Liver (tissue), 9 donors: ENCODE results near the gene SLIT3. TPM values are rescaled to one million over a fixed set of nuclear protein-coding genes. Genes with fewer than 3 reads are reported as not detected.

Source experiments
- DNase-seq: peaks from one replicate; pipeline ENCODE4 v3.0.0-alpha.2; 2017; ENCODE audit warnings: low spot score
- H3K27ac ChIP-seq, 2 donors: one replicate each; pipeline ENCODE4 v1.7.0; 2013; ENCODE audit warnings: inconsistent platforms in 2 of 2, low read length in 2 of 2, control low read depth in 1 of 2, low read depth in 1 of 2, mild to moderate bottlenecking in 1 of 2
- H3K27me3 ChIP-seq, 4 donors: one replicate each; pipeline versions ENCODE4 v1.6.1 to v1.7.0; 2013; ENCODE audit warnings: low read length in 3 of 4, inconsistent platforms in 1 of 4, mild to moderate bottlenecking in 1 of 4, moderate library complexity in 1 of 4; ENCODE audit not compliant: control insufficient read depth in 4 of 4, insufficient read depth in 4 of 4
- H3K36me3 ChIP-seq, 4 donors: one replicate each; pipeline versions ENCODE4 v1.6.1 to v1.7.0; 2013; ENCODE audit warnings: low read length in 3 of 4, mild to moderate bottlenecking in 3 of 4, low read depth in 1 of 4, moderate library complexity in 1 of 4; ENCODE audit not compliant: control insufficient read depth in 4 of 4, insufficient read depth in 3 of 4
- H3K4me1 ChIP-seq, 4 donors: one replicate each; pipeline versions ENCODE4 v1.6.1 to v1.7.0; 2013; ENCODE audit warnings: low read length in 3 of 4, mild to moderate bottlenecking in 3 of 4, moderate library complexity in 1 of 4; ENCODE audit not compliant: control insufficient read depth in 4 of 4, insufficient read depth in 4 of 4
- H3K4me3 ChIP-seq, 3 donors: one replicate each; pipeline versions ENCODE4 v1.6.1 to v1.7.0; 2013; ENCODE audit warnings: low read length in 3 of 3, control low read depth in 1 of 3, low read depth in 1 of 3, mild to moderate bottlenecking in 1 of 3
- H3K9ac ChIP-seq, 2 donors: one replicate each; pipeline ENCODE4 v1.7.0; 2013; ENCODE audit warnings: low read length in 2 of 2, mild to moderate bottlenecking in 2 of 2, moderate library complexity in 2 of 2, control low read depth in 1 of 2, low read depth in 1 of 2
- H3K9me3 ChIP-seq, 4 donors: one replicate each; pipeline versions ENCODE4 v1.6.1 to v1.7.0; 2013; ENCODE audit warnings: low read length in 3 of 4; ENCODE audit not compliant: control insufficient read depth in 4 of 4
- ATF3 ChIP-seq: IDR thresholded peaks from 2 replicates; pipeline ENCODE4 v1.6.1; 2016; ENCODE audit warnings: antibody characterized with exemption
- CTCF ChIP-seq: fragments of 150-350 bp; IDR thresholded peaks from 2 replicates; pipeline ENCODE4 v1.5.1; 2017; ENCODE audit warnings: improper control_type of control experiment, low read depth, low read length; ENCODE audit not compliant: missing input control
- EGR1 ChIP-seq, 2 donors: IDR thresholded peaks; 2 replicates each; pipeline ENCODE4 v1.6.1; 2016 to 2018; ENCODE audit warnings: antibody characterized with exemption in 2 of 2, low read depth in 2 of 2
- FOXA1 ChIP-seq: IDR thresholded peaks from 2 replicates; pipeline ENCODE4 v1.6.1; 2016; ENCODE audit warnings: antibody characterized with exemption
- FOXA2 ChIP-seq: IDR thresholded peaks from 2 replicates; pipeline ENCODE4 v1.6.1; 2016; ENCODE audit warnings: antibody characterized with exemption
- GABPA ChIP-seq, 2 donors: IDR thresholded peaks in 1 of 2; conservative IDR thresholded peaks in 1 of 2; 2 replicates each; pipeline ENCODE4 v1.6.1; 2016; ENCODE audit warnings: antibody characterized with exemption in 2 of 2, mild to moderate bottlenecking in 1 of 2, moderate library complexity in 1 of 2
- HNF4A ChIP-seq, 2 donors: conservative IDR thresholded peaks; 2 replicates each; pipeline ENCODE4 v1.6.1; 2016; ENCODE audit warnings: antibody characterized with exemption in 2 of 2, mild to moderate bottlenecking in 2 of 2
- NR2F2 ChIP-seq: IDR thresholded peaks from 2 replicates; pipeline ENCODE4 v1.6.1; 2016; ENCODE audit warnings: antibody characterized with exemption
- RAD21 ChIP-seq, 2 donors: IDR thresholded peaks; 2 replicates each; pipeline ENCODE4 v1.6.1; 2016; ENCODE audit warnings: antibody characterized with exemption in 2 of 2, mild to moderate bottlenecking in 2 of 2
- REST ChIP-seq: IDR thresholded peaks from 2 replicates; pipeline ENCODE4 v1.6.1; 2016; ENCODE audit warnings: antibody characterized with exemption, mild to moderate bottlenecking
- RXRA ChIP-seq, 2 donors: IDR thresholded peaks; 2 replicates each; pipeline ENCODE4 v1.6.1; 2017 to 2018; ENCODE audit warnings: antibody characterized with exemption in 2 of 2, mild to moderate bottlenecking in 1 of 2
- SP1 ChIP-seq: IDR thresholded peaks from 2 replicates; pipeline ENCODE4 v1.6.1; 2018; ENCODE audit warnings: antibody characterized with exemption, mild to moderate bottlenecking
- TAF1 ChIP-seq: conservative IDR thresholded peaks from 2 replicates; pipeline ENCODE4 v1.6.1; 2016; ENCODE audit warnings: antibody characterized with exemption, mild to moderate bottlenecking
- YY1 ChIP-seq: IDR thresholded peaks from 2 replicates; pipeline ENCODE4 v1.6.1; 2016; ENCODE audit warnings: antibody characterized with exemption, mild to moderate bottlenecking
- ZBTB33 ChIP-seq: IDR thresholded peaks from 2 replicates; pipeline ENCODE4 v1.6.1; 2016; ENCODE audit warnings: antibody characterized with exemption
- WGBS: extraction: QIAGEN DNeasy Blood & Tissue Kit; methylation state at CpG from one replicate; pipeline ENCODE4 v1.1.7; 2013; 5-methylcytosine and 5-hydroxymethylcytosine counted together
- polyA plus RNA-seq, 2 donors: library from polyadenylated mRNA; stranded (reverse) in 1 of 2; unstranded in 1 of 2; fragments of 200-250 nt in 1 of 2; fragments of >200 nt in 1 of 2; fragmentation: Nextera tagmentation in 1 of 2; extraction: Ambion mirVana in 1 of 2; gene quantifications; one replicate each; pipeline versions ENCODE4 v1.2.1 to v1.2.3, GENCODE V29; 2013 to 2015
- total RNA-seq, 2 donors: library from RNA; depleted of rRNA; stranded (reverse); fragments of >200 nt; gene quantifications; one replicate each; pipeline ENCODE4 v1.2.3, GENCODE V29; 2014
- donor health status: healthy.
- donor health status: healthy.
- donor health status: healthy.
- donor health status: healthy.
- donor health status: healthy.

The SLIT3 gene
- total and polyA plus RNA-seq, 4 donors, result 0.61 to 1.3 (median 0.91) TPM

GRCh38 chr5:169229342-169229892 lies 71.5 kb downstream of the SLIT3 start:
- Histone ChIP-seq H3K36me3 (no peaks in the 10 kb centered on the region), H3K9ac (no peak overlapping the region), H3K27ac (no peak overlapping the region), H3K27me3 (no peaks in the 10 kb centered on the region), H3K9me3 (peaks cover 0 to 3% (median 0%) of the 10 kb centered on the region in 4 donors), H3K4me3 (no peak overlapping the region), H3K4me1 (no peaks in the 10 kb centered on the region)
- WGBS, result 80% methylated on average over 6 of the region's 6 CpGs
- TF ChIP-seq RXRA (IDR thresholded peaks at IDR 0.05) (no peak), YY1 (no peak), SP1 (no peak), ATF3 (no peak), HNF4A (conservative IDR thresholded peaks at IDR 0.05) (no peak), ZBTB33 (no peak)
- DNase-seq, result no peak

GRCh38 chr5:169226895-169227294 lies 74.0 kb downstream of the SLIT3 start:
- H3K27me3 ChIP-seq, result no peaks in the 10 kb centered on the region
- H3K27ac ChIP-seq, result no peak overlapping the region
- WGBS, result 84% methylated on average over 3 of the region's 3 CpGs
- no peaks in the 10 kb centered on the region for H3K4me1 ChIP-seq
- no peaks in the 10 kb centered on the region for H3K36me3 ChIP-seq
- no peaks in the 10 kb centered on the region for H3K9me3 ChIP-seq
- no peak for TF ChIP-seq RXRA (IDR thresholded peaks at IDR 0.05)
- TF ChIP-seq FOXA1, result no peak
- H3K4me3 ChIP-seq, result no peak overlapping the region
- no peak for DNase-seq
- no peak overlapping the region for H3K9ac ChIP-seq

GRCh38 chr5:169225830-169226356 lies 75.0 kb downstream of the SLIT3 start:
- Histone ChIP-seq H3K4me1 (no peaks in the 10 kb centered on the region), H3K36me3 (no peaks in the 10 kb centered on the region), H3K4me3 (no peak overlapping the region), H3K27ac (no peak overlapping the region), H3K27me3 (no peaks in the 10 kb centered on the region), H3K9ac (no peak overlapping the region), H3K9me3 (no peaks in the 10 kb centered on the region)
- DNase-seq, result no peak
- WGBS, result 83% methylated on average over 6 of the region's 6 CpGs
- TF ChIP-seq GABPA (IDR thresholded peaks at IDR 0.05 in 1 of 2, conservative IDR thresholded peaks at IDR 0.05 in 1 of 2) (no peak), HNF4A (conservative IDR thresholded peaks at IDR 0.05) (no peak), NR2F2 (no peak), YY1 (no peak), EGR1 (IDR thresholded peaks at IDR 0.05; ENCODE audit: low read depth in 2 of 2) (no peak), FOXA2 (no peak), RAD21 (IDR thresholded peaks at IDR 0.05) (no peak), RXRA (IDR thresholded peaks at IDR 0.05) (no peak), CTCF (no peak), REST (no peak), FOXA1 (no peak), TAF1 (no peak)
